Transverse colon (tissue), 3 donors: Measurements from ENCODE around the gene DGLUCY.
"Not testable (repeated sequence)": the region's sequence is repeated elsewhere in the genome, so short reads cannot be mapped to it uniquely, and the experiment has no call there.

ENCODE experiments used
- CTCF ChIP-seq, 5 experiments: fragments of 200-600 bp in 3 of 5; fragments of 450-650 bp in 2 of 5; sonication (generic) in 3 of 5; IDR thresholded peaks; 1 replicate in 2 of 5; 2 replicates in 3 of 5; pipeline ENCODE4 v1.5.1; 2016 to 2017; ENCODE audit warnings: antibody characterized with exemption in 5 of 5, inconsistent platforms in 3 of 5, mild to moderate bottlenecking in 2 of 5, moderate library complexity in 1 of 5
- EP300 ChIP-seq: sonication (generic); formaldehyde crosslinking; IDR thresholded peaks from one replicate; pipeline ENCODE4 v1.6.1; 2017; ENCODE audit warnings: antibody characterized with exemption, low read depth
- POLR2A ChIP-seq: fragments of 450-650 bp; IDR thresholded peaks from one replicate; pipeline ENCODE4 v1.6.1; 2016; ENCODE audit warnings: antibody characterized with exemption, mild to moderate bottlenecking, moderate library complexity

GRCh38 chr14:91097657-91098056 lies 16.2 kb upstream of the DGLUCY start:
- TF ChIP-seq CTCF (IDR thresholded peaks at IDR 0.05); POLR2A; EP300: not testable (repeated sequence)
